HepG2 (cell line): Measurements from ENCODE around the gene PRR35. TPM values are rescaled to one million over a fixed set of nuclear protein-coding genes. Genes with fewer than 3 reads are reported as not detected.
A peak's percentile ranks its signal among the peaks of the same experiment; 100 is the strongest.

ENCODE experiments used
- DNMT3B ChIP-seq: conservative IDR thresholded peaks from 2 replicates; pipeline ENCODE4 v1.6.1; 2016; ENCODE audit warnings: missing biosample characterization, control low read depth
- NCOA2 ChIP-seq: sonication (generic); formaldehyde crosslinking; IDR thresholded peaks from 2 replicates; pipeline ENCODE4 v1.8.0; 2022; ENCODE audit warnings: inconsistent platforms
- RARA ChIP-seq: IDR thresholded peaks from 2 replicates; pipeline ENCODE4 v1.6.1; 2016; ENCODE audit warnings: missing genetic modification reagents, missing compliant biosample characterization
- RBFOX2 ChIP-seq: fragments of 200-400 bp; formaldehyde crosslinking; IDR thresholded peaks from 2 replicates; pipeline ENCODE4 v1.6.1; 2017; ENCODE audit warnings: low read depth, mild to moderate bottlenecking, low read length
- RXRB ChIP-seq: IDR thresholded peaks from 2 replicates; pipeline ENCODE4 v1.6.1; 2016; ENCODE audit warnings: borderline replicate concordance, missing genetic modification reagents, missing compliant biosample characterization
- SAP130 ChIP-seq: IDR thresholded peaks from 2 replicates; pipeline ENCODE4 v1.6.1; 2016; ENCODE audit warnings: low read depth
- SIN3A ChIP-seq: IDR thresholded peaks from 2 replicates; pipeline ENCODE4 v1.6.1; 2011; ENCODE audit warnings: low read depth, mild to moderate bottlenecking, control low read depth, low read length, borderline replicate concordance
- ZBTB7A ChIP-seq: sonication (generic); formaldehyde crosslinking; IDR thresholded peaks from 2 replicates; pipeline ENCODE4 v1.8.0; 2022; ENCODE audit warnings: mild to moderate bottlenecking, missing genetic modification reagents
- ZFYVE20 ChIP-seq: sonication (generic); formaldehyde crosslinking; IDR thresholded peaks from 2 replicates; pipeline ENCODE4 v1.8.0; 2023; ENCODE audit warnings: low read depth, mild to moderate bottlenecking, moderate library complexity, missing genetic modification reagents, borderline replicate concordance
- ZNF256 ChIP-seq: sonication (generic); formaldehyde crosslinking; conservative IDR thresholded peaks from 2 replicates; pipeline ENCODE4 v1.4.0; 2020; ENCODE audit warnings: missing genetic modification reagents
- ZNF260 ChIP-seq: sonication (generic); formaldehyde crosslinking; IDR thresholded peaks from 2 replicates; pipeline ENCODE4 v1.4.0; 2020; ENCODE audit warnings: missing genetic modification reagents, low read depth, mild to moderate bottlenecking, borderline replicate concordance
- ZNF337 ChIP-seq: sonication (generic); formaldehyde crosslinking; IDR thresholded peaks from 2 replicates; pipeline ENCODE4 v1.5.1; 2020; ENCODE audit warnings: missing genetic modification reagents, low read depth, mild to moderate bottlenecking, borderline replicate concordance
- ZNF350 ChIP-seq: sonication (generic); formaldehyde crosslinking; IDR thresholded peaks from 2 replicates; pipeline ENCODE4 v1.4.0; 2020; ENCODE audit warnings: mild to moderate bottlenecking, low read depth, missing genetic modification reagents, borderline replicate concordance
- ZNF367 ChIP-seq: sonication (generic); formaldehyde crosslinking; IDR thresholded peaks from 2 replicates; pipeline ENCODE4 v1.4.0; 2020; ENCODE audit warnings: missing genetic modification reagents, borderline replicate concordance
- ZNF619 ChIP-seq: sonication (generic); formaldehyde crosslinking; IDR thresholded peaks from 2 replicates; pipeline ENCODE4 v1.4.0; 2020; ENCODE audit warnings: mild to moderate bottlenecking, missing genetic modification reagents
- ZNF7 ChIP-seq: IDR thresholded peaks from 2 replicates; pipeline ENCODE4 v1.6.1; 2016; ENCODE audit warnings: missing biosample characterization, missing genetic modification reagents
- ZNF75D ChIP-seq: sonication (generic); formaldehyde crosslinking; IDR thresholded peaks from 2 replicates; pipeline ENCODE4 v1.8.1; 2023; ENCODE audit warnings: missing genetic modification reagents, mild to moderate bottlenecking, borderline replicate concordance
- ZNF891 ChIP-seq: sonication (generic); formaldehyde crosslinking; IDR thresholded peaks from 2 replicates; pipeline ENCODE4 v1.5.0; 2020; ENCODE audit warnings: mild to moderate bottlenecking, missing genetic modification reagents
- ZSCAN29 ChIP-seq: sonication (generic); formaldehyde crosslinking; conservative IDR thresholded peaks from 2 replicates; pipeline ENCODE4 v1.4.0; 2020; ENCODE audit warnings: mild to moderate bottlenecking, missing genetic modification reagents
- polyA plus RNA-seq, 8 experiments: library from polyadenylated mRNA; depleted of rRNA in 3 of 8; stranded (reverse) in 7 of 8; unstranded in 1 of 8; fragments of >200 nt; fragmentation: Illumina TruSeq in 4 of 8; extraction: Trizol in 4 of 8; gene quantifications; 2 replicates each; pipeline versions ENCODE4 v1.2.1 to v1.2.3, GENCODE V29; 2011 to 2016; ENCODE audit warnings: low read depth in 4 of 8, missing spikeins in 1 of 8, mixed read lengths in 1 of 8; ENCODE audit not compliant: insufficient read depth in 1 of 8
- total RNA-seq, 5 experiments: library from RNA; depleted of rRNA; stranded (reverse); fragments of >200 nt; fragmentation: Illumina TruSeq; extraction: Trizol; gene quantifications; 2 replicates each; pipeline ENCODE4 v1.2.3, GENCODE V29; 2016; ENCODE audit warnings: low read depth in 1 of 5
- TF ChIP-seq, protein P1 (sequence below): sonication (generic); formaldehyde crosslinking; IDR thresholded peaks from 2 replicates; pipeline ENCODE4 v1.4.0; 2020; ENCODE audit warnings: low read depth, mild to moderate bottlenecking, missing genetic modification reagents
- TF ChIP-seq, protein P2 (sequence below): sonication (generic); formaldehyde crosslinking; conservative IDR thresholded peaks from 2 replicates; pipeline ENCODE4 v1.8.0; 2022; ENCODE audit warnings: low read depth, missing genetic modification reagents
- TF ChIP-seq, protein P3 (sequence below): sonication (generic); formaldehyde crosslinking; IDR thresholded peaks from 2 replicates; pipeline ENCODE4 v1.5.0; 2020; ENCODE audit warnings: missing genetic modification reagents
- TF ChIP-seq, protein P4 (sequence below): sonication (generic); formaldehyde crosslinking; IDR thresholded peaks from 2 replicates; pipeline ENCODE4 v1.9.0; 2021; ENCODE audit warnings: missing genetic modification reagents, mild to moderate bottlenecking, borderline replicate concordance

PRR35 gene
- total and polyA plus RNA-seq, 2 of the 13 experiments (the other 11 are each of a cell fraction or from before 2014, with no cell fraction given) = 0.07 to 0.16 TPM

DNA sequence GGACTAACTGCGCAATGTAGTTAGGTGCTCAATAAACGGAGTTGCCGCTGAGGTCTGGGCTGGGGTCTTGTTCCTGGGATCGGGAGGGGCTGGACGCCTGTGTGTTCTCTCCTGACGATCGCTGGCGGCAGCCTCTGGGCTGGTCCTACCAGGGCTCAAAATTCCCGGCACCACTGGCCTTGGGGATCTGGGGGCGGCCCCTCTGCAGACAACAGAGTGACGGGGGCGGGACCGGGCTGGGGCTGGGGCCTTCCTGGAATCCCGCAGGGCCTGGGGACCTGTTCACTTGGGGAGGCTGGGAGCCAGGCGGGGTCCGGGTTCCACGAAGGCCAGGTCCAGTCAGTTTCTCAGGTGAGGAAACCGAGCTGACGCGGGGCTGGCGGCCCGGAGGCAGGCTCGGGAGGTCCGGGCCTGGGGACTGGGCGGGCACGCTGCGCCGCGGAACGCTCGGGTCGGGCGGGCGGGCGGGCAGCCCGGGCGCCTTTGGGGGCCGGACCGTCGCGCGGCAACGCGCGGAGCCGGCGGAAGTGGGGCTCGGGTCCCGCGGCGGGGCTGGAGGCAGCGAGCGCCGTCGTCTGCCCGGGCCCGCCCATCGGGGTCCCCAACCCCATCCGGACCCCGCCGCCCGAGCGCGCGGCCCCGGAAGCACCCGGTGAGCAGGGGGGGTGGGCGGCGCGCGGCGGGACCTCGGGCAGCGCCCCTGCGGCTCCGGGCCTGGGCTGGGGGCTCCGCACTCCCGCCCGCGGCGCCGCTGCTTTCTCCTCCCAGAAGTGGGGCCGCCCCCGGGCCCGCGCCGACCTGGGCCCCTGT is 9.5 kb downstream of the PRR35 start, which contains the start of gene PIGQ (continued):
- TF ChIP-seq ZNF75D (CRISPR knock-in tag) (no peak), ZNF7 (CRISPR knock-in tag) (no peak), ZNF256 (no peak), RBFOX2 (peak; percentile 55), ZNF337 (CRISPR knock-in tag) (no peak), ZNF350 (CRISPR knock-in tag) (no peak), ZNF891 (CRISPR knock-in tag) (peak; percentile 48; the same call in 1 of the 2 replicates), RXRB (no peak), ZSCAN29 (CRISPR knock-in tag) (no peak), NCOA2 (CRISPR knock-in tag) (no peak), ZNF367 (CRISPR knock-in tag) (no peak), ZNF619 (CRISPR knock-in tag) (no peak), SIN3A (peak; percentile 87; the same call in 1 of the 2 replicates), SAP130 (CRISPR knock-in tag) (peak; percentile 91), ZFYVE20 (CRISPR knock-in tag) (no peak), ZBTB7A (CRISPR knock-in tag) (no peak), RARA (CRISPR knock-in tag) (no peak), ZNF260 (CRISPR knock-in tag) (no peak), DNMT3B (no peak)
- TF ChIP-seq, protein P1, sequence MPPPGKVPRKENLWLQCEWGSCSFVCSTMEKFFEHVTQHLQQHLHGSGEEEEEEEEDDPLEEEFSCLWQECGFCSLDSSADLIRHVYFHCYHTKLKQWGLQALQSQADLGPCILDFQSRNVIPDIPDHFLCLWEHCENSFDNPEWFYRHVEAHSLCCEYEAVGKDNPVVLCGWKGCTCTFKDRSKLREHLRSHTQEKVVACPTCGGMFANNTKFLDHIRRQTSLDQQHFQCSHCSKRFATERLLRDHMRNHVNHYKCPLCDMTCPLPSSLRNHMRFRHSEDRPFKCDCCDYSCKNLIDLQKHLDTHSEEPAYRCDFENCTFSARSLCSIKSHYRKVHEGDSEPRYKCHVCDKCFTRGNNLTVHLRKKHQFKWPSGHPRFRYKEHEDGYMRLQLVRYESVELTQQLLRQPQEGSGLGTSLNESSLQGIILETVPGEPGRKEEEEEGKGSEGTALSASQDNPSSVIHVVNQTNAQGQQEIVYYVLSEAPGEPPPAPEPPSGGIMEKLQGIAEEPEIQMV (CRISPR knock-in tag) = no peak
- TF ChIP-seq, protein P2, sequence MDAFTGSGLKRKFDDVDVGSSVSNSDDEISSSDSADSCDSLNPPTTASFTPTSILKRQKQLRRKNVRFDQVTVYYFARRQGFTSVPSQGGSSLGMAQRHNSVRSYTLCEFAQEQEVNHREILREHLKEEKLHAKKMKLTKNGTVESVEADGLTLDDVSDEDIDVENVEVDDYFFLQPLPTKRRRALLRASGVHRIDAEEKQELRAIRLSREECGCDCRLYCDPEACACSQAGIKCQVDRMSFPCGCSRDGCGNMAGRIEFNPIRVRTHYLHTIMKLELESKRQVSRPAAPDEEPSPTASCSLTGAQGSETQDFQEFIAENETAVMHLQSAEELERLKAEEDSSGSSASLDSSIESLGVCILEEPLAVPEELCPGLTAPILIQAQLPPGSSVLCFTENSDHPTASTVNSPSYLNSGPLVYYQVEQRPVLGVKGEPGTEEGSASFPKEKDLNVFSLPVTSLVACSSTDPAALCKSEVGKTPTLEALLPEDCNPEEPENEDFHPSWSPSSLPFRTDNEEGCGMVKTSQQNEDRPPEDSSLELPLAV (CRISPR knock-in tag) = no peak
- TF ChIP-seq, protein P3, sequence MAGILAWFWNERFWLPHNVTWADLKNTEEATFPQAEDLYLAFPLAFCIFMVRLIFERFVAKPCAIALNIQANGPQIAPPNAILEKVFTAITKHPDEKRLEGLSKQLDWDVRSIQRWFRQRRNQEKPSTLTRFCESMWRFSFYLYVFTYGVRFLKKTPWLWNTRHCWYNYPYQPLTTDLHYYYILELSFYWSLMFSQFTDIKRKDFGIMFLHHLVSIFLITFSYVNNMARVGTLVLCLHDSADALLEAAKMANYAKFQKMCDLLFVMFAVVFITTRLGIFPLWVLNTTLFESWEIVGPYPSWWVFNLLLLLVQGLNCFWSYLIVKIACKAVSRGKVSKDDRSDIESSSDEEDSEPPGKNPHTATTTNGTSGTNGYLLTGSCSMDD (CRISPR knock-in tag) = no peak
- TF ChIP-seq, protein P4, sequence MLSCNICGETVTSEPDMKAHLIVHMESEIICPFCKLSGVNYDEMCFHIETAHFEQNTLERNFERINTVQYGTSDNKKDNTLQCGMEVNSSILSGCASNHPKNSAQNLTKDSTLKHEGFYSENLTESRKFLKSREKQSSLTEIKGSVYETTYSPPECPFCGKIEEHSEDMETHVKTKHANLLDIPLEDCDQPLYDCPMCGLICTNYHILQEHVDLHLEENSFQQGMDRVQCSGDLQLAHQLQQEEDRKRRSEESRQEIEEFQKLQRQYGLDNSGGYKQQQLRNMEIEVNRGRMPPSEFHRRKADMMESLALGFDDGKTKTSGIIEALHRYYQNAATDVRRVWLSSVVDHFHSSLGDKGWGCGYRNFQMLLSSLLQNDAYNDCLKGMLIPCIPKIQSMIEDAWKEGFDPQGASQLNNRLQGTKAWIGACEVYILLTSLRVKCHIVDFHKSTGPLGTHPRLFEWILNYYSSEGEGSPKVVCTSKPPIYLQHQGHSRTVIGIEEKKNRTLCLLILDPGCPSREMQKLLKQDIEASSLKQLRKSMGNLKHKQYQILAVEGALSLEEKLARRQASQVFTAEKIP (CRISPR knock-in tag) = no peak
